GM11168 (cell line): ENCODE results near the gene LMF1.
"Not testable (repeated sequence)": the region's sequence is repeated elsewhere in the genome, so short reads cannot be mapped to it uniquely, and the experiment has no call there.

ENCODE experiments used
- in situ Hi-C: fragments of 300-500 bp; cut with MboI; formaldehyde crosslinking; loops from one replicate; pipeline ENCODE4 v1.12.0; 2022; ENCODE audit warnings: low sequenced_read_pairs; ENCODE audit not compliant: unreplicated experiment

Gene LMF1

DNA sequence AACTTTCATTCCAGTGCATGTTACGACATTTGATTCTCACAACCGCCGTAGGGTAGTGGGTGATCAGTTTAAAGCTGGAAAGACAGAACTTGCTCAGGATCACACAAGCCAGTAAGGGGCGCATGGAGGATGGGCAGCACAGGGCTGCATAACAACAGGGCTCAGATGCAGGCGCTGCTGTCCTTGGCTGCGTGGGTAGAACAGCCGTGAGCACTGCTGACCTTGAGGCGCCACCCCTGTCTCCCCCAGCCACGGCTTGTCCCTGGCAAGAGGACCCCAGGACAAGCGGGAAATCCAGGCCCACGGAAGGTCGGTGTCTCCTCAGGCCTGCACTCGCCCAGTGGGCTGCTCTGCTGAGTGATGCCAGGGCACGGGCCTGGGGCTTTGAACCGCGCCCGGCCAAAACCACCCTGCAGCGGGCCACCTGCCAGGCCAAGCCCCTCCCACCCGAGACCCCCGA, 84.7 kb downstream of the LMF1 start:
- in situ Hi-C loops = no loop called here

DNA sequence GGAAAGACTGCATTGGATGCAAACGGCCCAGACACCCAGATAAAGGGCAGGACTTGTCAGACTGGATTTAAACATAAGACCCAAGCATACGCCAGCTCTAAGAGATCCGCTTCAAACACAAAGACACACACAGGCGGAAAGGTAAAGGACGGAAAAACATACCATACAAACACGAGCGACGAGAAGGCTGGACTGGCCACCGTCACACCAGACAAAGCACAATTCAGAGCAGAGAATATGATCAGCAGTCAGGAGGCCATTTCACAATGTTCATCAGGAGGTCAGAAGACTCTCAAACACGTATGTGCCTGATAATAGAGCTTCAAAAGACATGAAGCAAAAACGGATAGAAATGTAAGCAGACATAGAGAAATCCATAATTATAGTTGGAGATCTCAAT, 85.4 kb downstream of the LMF1 start:
- in situ Hi-C loops = no loop called here

DNA sequence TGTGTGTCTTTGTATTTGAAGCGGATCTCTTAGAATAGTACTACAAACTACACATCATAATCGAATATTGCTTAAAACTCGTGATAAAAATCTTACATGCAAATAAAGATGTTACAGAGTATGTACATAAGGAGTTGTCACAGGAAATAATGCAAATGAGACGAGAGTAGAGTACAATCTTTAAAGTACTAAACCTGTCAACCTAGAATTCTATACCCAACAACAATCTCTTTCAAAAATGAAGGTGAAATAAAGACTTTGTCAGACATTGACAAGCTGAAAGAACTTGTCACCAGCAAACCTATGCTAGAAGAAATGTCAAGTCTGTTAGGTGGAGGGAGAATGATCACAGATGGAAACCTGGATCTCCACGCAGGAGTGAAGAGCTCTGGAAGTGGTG, 86.6 kb downstream of the LMF1 start:
- in situ Hi-C loops = no loop called here

GRCh38 chr16:883781-884180, 87.0 kb downstream of the LMF1 start:
- in situ Hi-C loops = no loop called here

GRCh38 chr16:883340-883739, 87.4 kb downstream of the LMF1 start:
- in situ Hi-C loops = no loop called here

- in situ Hi-C loops = not testable (repeated sequence)
Observed at GRCh38 chr16:882671-883070, 88.1 kb downstream of the LMF1 start.

- in situ Hi-C loops = no loop called here
Observed at GRCh38 chr16:882256-882655, 88.5 kb downstream of the LMF1 start.

DNA sequence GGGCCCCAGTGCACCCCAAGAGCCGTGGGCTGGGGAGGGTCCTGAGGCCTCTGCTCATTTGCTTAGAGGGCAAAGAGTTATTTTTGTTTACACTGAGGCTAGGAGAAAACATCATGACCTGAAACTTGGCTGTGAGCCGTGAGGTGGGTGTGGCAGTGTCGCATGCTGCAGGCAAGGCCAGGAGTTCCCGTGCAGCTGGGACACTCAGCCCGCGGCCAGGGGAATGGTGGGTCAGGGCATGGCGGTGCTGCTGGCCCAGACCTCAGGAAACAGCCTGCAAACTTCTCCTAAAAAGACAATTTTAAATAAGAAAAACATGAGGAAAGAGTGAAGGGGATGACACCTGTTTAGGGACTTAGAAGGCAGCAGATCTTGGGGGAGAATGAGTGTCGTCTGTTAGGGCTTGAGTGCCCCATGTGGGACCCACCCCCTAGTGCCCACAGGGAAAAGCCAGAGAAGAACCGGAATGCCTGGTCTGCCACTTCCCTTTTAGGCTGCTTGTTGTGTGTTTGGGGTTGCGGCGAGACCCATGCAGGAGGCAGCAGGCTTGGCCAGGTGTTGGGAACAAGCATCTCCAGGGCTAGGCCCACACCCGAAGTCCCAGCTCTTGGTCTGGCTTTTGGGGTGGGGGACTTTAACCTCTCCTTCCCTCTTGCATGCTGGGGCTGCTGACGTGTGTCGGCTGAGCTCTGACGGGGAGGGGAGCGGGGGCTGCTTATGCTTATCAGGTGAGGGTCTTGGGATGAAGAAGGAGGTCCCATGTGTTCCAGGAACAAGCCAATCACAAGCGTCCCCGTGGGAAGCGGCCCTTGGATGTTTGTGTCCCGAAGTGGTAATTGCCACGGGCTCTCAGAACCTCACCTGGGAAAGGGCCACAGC, 89.3 kb downstream of the LMF1 start:
- in situ Hi-C loops = no loop called here

GRCh38 chr16:880471-881171, 90.2 kb downstream of the LMF1 start:
- in situ Hi-C loops = no loop called here

DNA sequence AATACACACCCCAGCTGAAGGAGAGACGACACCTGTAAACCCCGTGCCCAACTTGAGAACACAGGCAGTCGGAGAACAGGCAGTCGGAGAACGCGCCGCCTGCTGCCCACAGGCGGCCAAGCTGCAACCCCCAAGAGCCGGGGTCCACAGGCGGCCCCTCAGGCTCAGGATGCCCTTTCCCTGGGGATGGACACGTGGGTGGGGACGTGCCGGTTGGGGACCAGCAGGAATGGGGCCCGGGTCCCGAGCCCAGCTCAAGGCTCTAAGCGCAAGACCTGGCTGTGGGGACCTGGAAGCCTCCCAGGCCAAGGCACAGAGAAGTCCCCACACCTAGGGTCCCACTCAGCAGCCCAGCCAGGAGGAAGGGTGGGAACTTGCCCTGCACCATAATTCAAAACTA, 90.8 kb downstream of the LMF1 start:
- in situ Hi-C loops = no loop called here

DNA sequence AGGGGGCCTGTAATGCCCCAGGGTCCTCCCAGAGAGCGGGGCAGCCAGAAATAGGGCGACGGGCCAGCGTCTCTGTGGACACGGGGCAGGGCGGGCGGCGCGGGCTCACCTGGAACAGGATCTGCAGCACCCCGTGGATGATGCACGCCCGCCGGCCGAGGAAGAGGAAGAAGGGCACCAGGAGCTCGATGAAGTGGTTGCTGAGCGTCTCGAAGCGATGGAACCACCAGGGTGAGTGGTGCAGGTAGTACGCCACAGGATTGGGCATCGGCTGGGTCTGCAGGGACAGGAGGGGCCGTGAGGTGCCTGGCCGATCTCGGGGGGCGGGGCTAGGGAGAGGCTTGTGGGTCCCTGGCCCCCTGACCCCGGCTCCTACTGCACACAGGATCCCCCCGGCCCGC, 91.3 kb downstream of the LMF1 start:
- in situ Hi-C loops = no loop called here

DNA sequence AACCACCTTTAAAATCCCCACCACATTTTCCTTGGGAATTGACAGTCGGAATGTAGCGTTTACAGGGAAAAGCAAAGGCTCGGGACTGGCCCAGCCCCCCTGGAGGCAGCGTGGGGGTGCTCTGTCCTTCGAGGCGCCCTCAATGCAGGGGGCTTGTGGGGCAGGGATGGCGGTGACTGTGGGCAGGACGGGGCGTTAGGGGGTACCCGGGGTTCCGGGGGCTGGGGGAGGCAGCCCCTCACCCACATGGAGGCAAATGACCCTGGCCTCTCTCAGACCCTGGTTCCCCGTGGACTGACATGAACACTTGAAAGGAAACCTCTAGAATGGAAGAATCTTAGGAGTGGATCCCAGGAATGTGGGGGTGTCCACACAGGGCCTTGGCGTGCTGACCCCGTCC, 91.9 kb downstream of the LMF1 start:
- in situ Hi-C loops = no loop called here

GRCh38 chr16:878072-878784, 92.6 kb downstream of the LMF1 start:
- in situ Hi-C loops = no loop called here

GRCh38 chr16:877242-878071, 93.3 kb downstream of the LMF1 start:
- in situ Hi-C loops = no loop called here

- in situ Hi-C loops = no loop called here
Observed at GRCh38 chr16:876523-877241, 94.1 kb downstream of the LMF1 start.

DNA sequence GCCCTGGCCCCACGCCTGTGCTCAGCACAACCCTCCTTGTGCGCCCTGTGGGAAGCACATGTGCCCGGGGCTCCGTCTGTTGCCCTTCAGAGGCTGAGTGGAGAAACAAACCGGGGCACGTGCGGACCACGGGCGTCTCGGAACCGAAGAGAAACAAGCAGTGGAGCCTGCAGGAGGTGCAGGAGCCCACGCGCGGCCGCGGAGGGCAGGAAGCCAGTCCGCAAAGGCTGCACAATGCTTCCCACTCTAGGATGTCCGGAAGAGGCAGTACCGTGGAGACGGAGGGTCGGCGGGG, 94.8 kb downstream of the LMF1 start:
- in situ Hi-C loops = no loop called here

DNA sequence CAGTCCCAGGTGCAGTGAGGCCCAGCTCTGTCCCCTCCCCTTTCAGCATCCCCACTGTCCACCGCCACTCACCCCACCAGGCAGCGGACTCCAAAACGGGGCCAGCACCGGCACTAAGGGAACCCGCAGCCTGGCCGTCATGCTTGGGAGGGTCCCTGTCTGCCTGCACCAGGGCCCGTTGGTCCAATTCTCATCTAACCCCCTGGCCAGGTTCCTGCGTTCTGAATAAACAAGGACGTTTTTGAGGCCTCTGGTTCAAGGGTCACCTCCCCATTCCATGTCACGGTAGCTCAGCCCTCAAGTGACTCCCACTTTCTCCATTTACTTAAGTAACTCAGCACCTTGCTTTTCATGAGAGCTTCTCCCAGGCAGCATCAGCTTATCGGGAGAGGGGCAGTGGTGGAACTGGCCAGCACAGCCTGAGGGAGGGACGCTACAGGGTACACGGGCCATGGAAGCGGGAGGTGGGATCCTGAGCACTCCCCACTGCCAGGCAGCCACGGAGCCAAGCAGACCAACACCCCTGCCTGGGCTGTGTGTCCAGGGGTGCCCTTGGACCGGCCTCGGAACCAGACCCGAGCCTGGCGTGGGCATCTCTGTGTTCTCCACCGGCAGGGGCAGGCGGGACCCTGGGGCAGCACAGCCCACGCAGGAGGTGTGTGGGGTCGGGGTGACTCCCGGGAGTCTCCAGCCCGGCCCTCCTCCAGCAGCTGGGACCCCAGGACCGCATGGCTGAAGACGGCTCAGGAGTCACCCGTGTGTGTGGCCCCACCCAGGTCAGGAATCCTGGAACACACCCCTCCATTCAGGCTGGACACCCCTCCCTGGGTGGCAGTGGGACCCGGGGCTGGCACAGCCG, 95.4 kb downstream of the LMF1 start:
- in situ Hi-C loops = no loop called here

- in situ Hi-C loops = no loop called here
Observed at GRCh38 chr16:874366-875181, 96.2 kb downstream of the LMF1 start.
